ENCODE data around the gene GGA3. TPM values are rescaled to one million over a fixed set of nuclear protein-coding genes. Genes with fewer than 3 reads are reported as not detected.
A peak's percentile ranks its signal among the peaks of the same experiment; 100 is the strongest.

The GGA3 gene
- total RNA-seq, 2 experiments from 2014 or later: 80.2 to 86.1 TPM

- peaks cover under 1% of the 10 kb centered on the region for H3K4me1 Mint-ChIP-seq
- H3K9me3 Mint-ChIP-seq: no peaks in the 10 kb centered on the region
- H3K36me3 Mint-ChIP-seq (ENCODE audit: low read depth): no peaks in the 10 kb centered on the region
- H3K27ac Mint-ChIP-seq: no peak overlapping the region
- ChIA-PET POLR2A (no interaction called here), CTCF (no interaction called here)
- no peaks in the 10 kb centered on the region for H3K27me3 Mint-ChIP-seq
- DNase-seq: no peak
- no peak overlapping the region for H3K4me3 Mint-ChIP-seq
Measured at GRCh38 chr17:75194879-75195278, 66.5 kb downstream of the GGA3 start.

GRCh38 chr17:75191584-75191983, 69.8 kb downstream of the GGA3 start:
- ChIA-PET POLR2A (interaction anchor here (0.7 kb wide), 1 partner anchor 86 kb away, joined by 3 read pairs; no protein-coding TSS in a partner anchor), CTCF (interaction anchor here (2.1 to 6.4 kb wide), 2 partner anchors 11 to 77 kb away, joined by 7 to 47 read pairs; no protein-coding TSS in a partner anchor)
- peaks cover 14% of the 10 kb centered on the region for H3K4me1 Mint-ChIP-seq
- no peak for DNase-seq
- no peak overlapping the region for H3K4me3 Mint-ChIP-seq
- H3K27ac Mint-ChIP-seq: no peak overlapping the region
- H3K36me3 Mint-ChIP-seq (ENCODE audit: low read depth): no peaks in the 10 kb centered on the region
- no peaks in the 10 kb centered on the region for H3K27me3 Mint-ChIP-seq
- H3K9me3 Mint-ChIP-seq: no peaks in the 10 kb centered on the region

- no peaks in the 10 kb centered on the region for H3K9me3 Mint-ChIP-seq
- no peak for DNase-seq
- POLR2A ChIA-PET: no interaction called here
- H3K27ac Mint-ChIP-seq: peak overlapping the region; percentile 95
- no peak overlapping the region for H3K4me3 Mint-ChIP-seq
- H3K4me1 Mint-ChIP-seq: peaks cover 25% of the 10 kb centered on the region
- CTCF ChIA-PET: interaction anchor here (0.9 to 6.4 kb wide), 4 partner anchors 14 to 227 kb away, joined by 3 to 47 read pairs (median 5); no protein-coding TSS in a partner anchor
- H3K27me3 Mint-ChIP-seq: no peaks in the 10 kb centered on the region
- peaks cover 4% of the 10 kb centered on the region for H3K36me3 Mint-ChIP-seq (ENCODE audit: low read depth)
Measured at GRCh38 chr17:75188614-75189013, 72.8 kb downstream of the GGA3 start.

Other genes starting within 250 kb of the GGA3 start
- gene MRPL58, start 248.9 kb downstream of the GGA3 start, total RNA-seq: 10 to 100 TPM; 41.2 to 46.2 TPM
- gene ATP5PD, start 214.6 kb downstream of the GGA3 start, total RNA-seq: 100 to 1,000 TPM; 252 to 259 TPM
- 10 to 100 TPM; 21.7 TPM for gene KCTD2, start 214.4 kb downstream of the GGA3 start, total RNA-seq
- gene SLC16A5, start 173.7 kb downstream of the GGA3 start, total RNA-seq: 10 to 100 TPM; 11.4 to 12.2 TPM
- 10 to 100 TPM; 18.5 to 18.8 TPM for gene ARMC7, start 151.6 kb downstream of the GGA3 start, total RNA-seq
- gene NT5C, start 129.9 kb downstream of the GGA3 start, total RNA-seq: 10 to 100 TPM; 45.2 to 50.4 TPM
- gene JPT1, start 107.1 kb downstream of the GGA3 start, total RNA-seq: 100 to 1,000 TPM; 277 to 280 TPM
- gene SUMO2, start 78.6 kb downstream of the GGA3 start, total RNA-seq: 100 to 1,000 TPM; 527 to 642 TPM
- gene NUP85, start 55.9 kb downstream of the GGA3 start, total RNA-seq: 100 to 1,000 TPM; 140 to 172 TPM
- 10 to 100 TPM; 35.4 to 38.2 TPM for gene MRPS7, start 273 bp upstream of the GGA3 start, total RNA-seq
- gene MIF4GD, start 9.6 kb upstream of the GGA3 start, total RNA-seq: 10 to 100 TPM; 44.4 to 44.6 TPM
- 10 to 100 TPM; 27.6 to 30.5 TPM for gene SLC25A19, start 27.8 kb upstream of the GGA3 start, total RNA-seq
- 100 to 1,000 TPM; 136 to 150 TPM for gene GRB2, start 144.1 kb upstream of the GGA3 start, total RNA-seq
- 10 to 100 TPM; 80.3 to 82.1 TPM for gene TMEM94, start 195.0 kb upstream of the GGA3 start, total RNA-seq